OCI-LY1 (cell line): Measurements from ENCODE around the gene IFI27L1.

Source experiments
- H2AFZ ChIP-seq: fragments of 200-600 bp; sonication (generic), shearing (Covaris generic); 2 replicates; pipeline ENCODE4 v1.6.0; 2014; ENCODE audit warnings: antibody characterized with exemption, mild to moderate bottlenecking, low read length
- H3F3A ChIP-seq: fragments of 200-600 bp; sonication (generic), shearing (Covaris generic); 2 replicates; pipeline ENCODE4 v1.6.0; 2014; ENCODE audit warnings: mild to moderate bottlenecking, antibody characterized with exemption, low read length, moderate library complexity; ENCODE audit not compliant: insufficient read depth
- H3K27ac ChIP-seq: fragments of 200-600 bp; sonication (generic); 2 replicates; pipeline ENCODE4 v1.5.1; 2014; ENCODE audit warnings: low read length, mixed run types, mild to moderate bottlenecking, low read depth; ENCODE audit not compliant: poor library complexity, severe bottlenecking
- H3K27me3 ChIP-seq: fragments of 200-600 bp; sonication (generic); 2 replicates; pipeline ENCODE4 v1.6.0; 2014; ENCODE audit warnings: antibody characterized with exemption, mild to moderate bottlenecking, low read length, moderate library complexity; ENCODE audit not compliant: insufficient read depth
- H3K36me3 ChIP-seq: fragments of 200-600 bp; sonication (generic); 2 replicates; pipeline ENCODE4 v1.6.1; 2014; ENCODE audit warnings: mild to moderate bottlenecking, antibody characterized with exemption, low read length, moderate library complexity, mixed read lengths; ENCODE audit not compliant: insufficient read depth
- H3K4me1 ChIP-seq: fragments of 200-600 bp; sonication (generic); 2 replicates; pipeline ENCODE4 v1.5.1; 2014; ENCODE audit warnings: mild to moderate bottlenecking, low read length, moderate library complexity; ENCODE audit not compliant: insufficient read depth, severe bottlenecking
- H3K4me2 ChIP-seq: fragments of 200-600 bp; sonication (generic), shearing (Covaris generic); 2 replicates; pipeline ENCODE4 v1.6.1; 2014; ENCODE audit warnings: low read length
- H3K4me3 ChIP-seq: fragments of 200-600 bp; sonication (generic); 2 replicates; pipeline ENCODE4 v1.5.1; 2014; ENCODE audit warnings: low read length, low read depth, mild to moderate bottlenecking, mixed read lengths; ENCODE audit not compliant: poor library complexity, severe bottlenecking
- H3K79me2 ChIP-seq: fragments of 200-600 bp; shearing (Covaris generic); 2 replicates; pipeline ENCODE4 v1.6.1; 2016; ENCODE audit warnings: mixed run types, low read length, mixed read lengths; ENCODE audit not compliant: insufficient read depth
- H3K9ac ChIP-seq: fragments of 200-600 bp; sonication (generic), shearing (Covaris generic); 2 replicates; pipeline ENCODE4 v1.6.1; 2014; ENCODE audit warnings: mild to moderate bottlenecking, low read length, mixed read lengths
- H3K9me2 ChIP-seq: fragments of 200-600 bp; sonication (generic), shearing (Covaris generic); 2 replicates; pipeline ENCODE4 v1.6.1; 2014; ENCODE audit warnings: low read depth, mild to moderate bottlenecking, low read length, mixed read lengths
- H3K9me3 ChIP-seq: fragments of 200-600 bp; shearing (Covaris generic); 2 replicates; pipeline ENCODE4 v1.6.1; 2014; ENCODE audit warnings: low read length, mixed read lengths
- H4K20me1 ChIP-seq: fragments of 200-600 bp; sonication (generic), shearing (Covaris generic); 2 replicates; pipeline ENCODE4 v1.6.0; 2016; ENCODE audit warnings: mild to moderate bottlenecking, low read length; ENCODE audit not compliant: insufficient read depth
- CTCF ChIP-seq: fragments of 200-600 bp; sonication (generic), shearing (Covaris generic); IDR thresholded peaks from 2 replicates; pipeline ENCODE4 v1.5.1; 2017; ENCODE audit warnings: mild to moderate bottlenecking, antibody characterized with exemption, low read length, moderate library complexity, mixed read lengths
- EZH2 ChIP-seq: fragments of 200-600 bp; sonication (generic), shearing (Covaris generic); IDR thresholded peaks from 2 replicates; pipeline ENCODE4 v1.8.0; 2017; ENCODE audit warnings: borderline replicate concordance, mixed run types, mild to moderate bottlenecking, antibody characterized with exemption, low read length, moderate library complexity, mixed read lengths

Gene IFI27L1

DNA sequence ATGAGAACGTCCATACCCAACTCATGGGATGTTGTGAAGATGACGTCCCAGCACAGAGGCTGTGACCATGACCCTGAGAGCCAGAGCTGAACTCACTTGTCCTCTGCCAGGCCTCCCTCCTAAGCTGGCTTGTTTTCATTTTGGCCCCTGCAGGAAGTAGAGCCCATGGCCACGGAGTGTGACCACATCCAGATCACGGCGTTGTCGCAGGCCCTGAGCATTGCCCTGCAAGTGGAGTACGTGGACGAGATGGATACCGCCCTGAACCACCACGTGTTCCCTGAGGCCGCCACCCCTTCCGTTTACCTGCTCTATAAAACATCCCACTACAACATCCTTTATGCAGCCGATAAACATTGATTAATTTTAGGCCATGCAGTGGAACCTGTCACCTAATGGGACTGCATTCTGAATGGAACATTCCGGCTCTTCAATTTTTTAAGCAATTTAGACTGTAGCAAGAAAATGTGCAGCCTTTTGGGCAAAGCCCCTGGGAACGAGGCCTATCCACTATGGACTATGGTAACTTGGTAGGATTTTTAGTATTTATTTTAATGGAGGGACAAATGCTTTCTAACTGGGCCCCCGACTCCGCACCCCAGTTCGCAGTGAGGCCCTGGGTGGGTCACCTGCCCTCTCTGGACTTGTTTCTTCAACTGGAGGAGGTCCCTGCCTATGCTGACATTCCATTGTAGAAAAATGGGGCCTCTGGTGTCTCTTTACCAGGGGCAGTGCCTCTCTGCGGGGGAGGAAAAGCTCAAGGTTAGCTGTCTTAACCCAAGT lies 35.4 kb upstream of the IFI27L1 start:
- H3K9me2 ChIP-seq = no peaks in the 10 kb centered on the region
- no peaks in the 10 kb centered on the region for H3K27me3 ChIP-seq
- H3K9me3 ChIP-seq = no peaks in the 10 kb centered on the region
- peaks cover 64% of the 10 kb centered on the region for H3K36me3 ChIP-seq
- no peak overlapping the region for H3K4me3 ChIP-seq
- TF ChIP-seq EZH2 (no peak), CTCF (no peak)
- H3K27ac ChIP-seq = no peak overlapping the region
- no peak overlapping the region for H3K4me2 ChIP-seq
- no peaks in the 10 kb centered on the region for H4K20me1 ChIP-seq
- no peaks in the 10 kb centered on the region for H3F3A ChIP-seq
- no peak overlapping the region for H3K9ac ChIP-seq
- H3K4me1 ChIP-seq = no peaks in the 10 kb centered on the region
- no peaks in the 10 kb centered on the region for H3K79me2 ChIP-seq
- H2AFZ ChIP-seq = no peak overlapping the region

GRCh38 chr14:94046696-94047250 lies 34.3 kb upstream of the IFI27L1 start:
- no peak overlapping the region for H3K9ac ChIP-seq
- no peaks in the 10 kb centered on the region for H4K20me1 ChIP-seq
- no peaks in the 10 kb centered on the region for H3K9me3 ChIP-seq
- H3K4me2 ChIP-seq = no peak overlapping the region
- H3K36me3 ChIP-seq = peaks cover 74% of the 10 kb centered on the region
- TF ChIP-seq CTCF (no peak), EZH2 (no peak)
- no peaks in the 10 kb centered on the region for H3K9me2 ChIP-seq
- H3K4me1 ChIP-seq = no peaks in the 10 kb centered on the region
- H3K27me3 ChIP-seq = no peaks in the 10 kb centered on the region
- H3K4me3 ChIP-seq = no peak overlapping the region
- no peaks in the 10 kb centered on the region for H3F3A ChIP-seq
- H3K79me2 ChIP-seq = no peaks in the 10 kb centered on the region
- no peak overlapping the region for H2AFZ ChIP-seq
- no peak overlapping the region for H3K27ac ChIP-seq

DNA sequence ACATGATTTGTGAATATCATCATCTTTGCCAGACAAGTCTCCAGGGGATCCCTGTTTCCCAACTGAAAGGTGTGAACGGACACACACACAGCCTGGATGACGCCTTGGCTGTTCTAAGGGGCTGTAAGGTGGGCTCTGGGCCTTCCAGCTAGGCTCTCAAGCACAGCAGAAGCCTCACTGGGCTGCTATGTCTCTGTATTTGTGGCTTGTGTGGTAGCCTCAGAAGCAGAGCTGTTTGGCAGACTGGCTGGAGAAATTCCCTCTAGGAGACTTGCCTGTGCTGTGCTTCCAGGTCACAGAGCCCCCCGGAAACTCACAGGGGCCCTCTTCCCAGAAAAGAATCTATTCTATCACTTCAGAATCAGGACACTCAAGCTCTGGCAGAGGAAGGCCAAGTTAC lies 33.5 kb upstream of the IFI27L1 start:
- no peaks in the 10 kb centered on the region for H3F3A ChIP-seq
- H3K36me3 ChIP-seq = peaks cover 82% of the 10 kb centered on the region
- H3K27ac ChIP-seq = no peak overlapping the region
- H3K9me2 ChIP-seq = no peaks in the 10 kb centered on the region
- H3K9ac ChIP-seq = no peak overlapping the region
- H2AFZ ChIP-seq = no peak overlapping the region
- no peaks in the 10 kb centered on the region for H3K4me1 ChIP-seq
- no peaks in the 10 kb centered on the region for H4K20me1 ChIP-seq
- H3K4me3 ChIP-seq = no peak overlapping the region
- TF ChIP-seq EZH2 (no peak), CTCF (no peak)
- no peaks in the 10 kb centered on the region for H3K27me3 ChIP-seq
- no peak overlapping the region for H3K4me2 ChIP-seq
- H3K79me2 ChIP-seq = no peaks in the 10 kb centered on the region
- no peaks in the 10 kb centered on the region for H3K9me3 ChIP-seq
